ENCODE data around the gene SMIM41. TPM values are rescaled to one million over a fixed set of nuclear protein-coding genes. Genes with fewer than 3 reads are reported as not detected.

Gene SMIM41
- total RNA-seq, 1 donor from 2014 or later: not detected

DNA sequence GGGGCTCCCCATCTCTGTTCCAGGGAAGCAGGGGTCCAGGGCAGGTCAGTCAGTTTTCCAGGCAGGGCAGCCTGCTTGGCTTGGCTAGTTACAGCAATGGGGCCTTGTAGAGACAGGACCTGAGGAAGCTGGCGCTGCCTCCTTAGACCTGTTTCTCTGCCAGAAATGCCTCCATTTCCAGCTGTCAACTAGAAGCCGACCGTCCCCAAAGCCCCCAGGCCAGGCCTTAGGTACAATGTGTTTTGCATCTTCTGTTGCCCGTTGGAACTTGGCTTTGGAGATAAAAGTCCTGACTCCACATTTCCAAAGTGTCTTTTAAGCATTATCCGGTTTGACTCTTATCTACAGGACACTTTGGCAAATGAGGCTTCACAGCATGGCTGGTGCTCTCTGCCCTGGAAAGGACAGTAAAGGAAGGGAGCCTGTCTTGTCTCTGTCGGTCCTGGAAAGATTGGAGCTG, 69.7 kb downstream of the SMIM41 start:
- H3K27ac Mint-ChIP-seq: no peak overlapping the region
- H3K36me3 Mint-ChIP-seq (ENCODE audit: insufficient read depth): no peaks in the 10 kb centered on the region
- peaks cover 5% of the 10 kb centered on the region for H3K4me1 Mint-ChIP-seq (ENCODE audit: low read depth)
- H3K4me3 Mint-ChIP-seq (ENCODE audit: low read depth): no peak overlapping the region
- H3K27me3 Mint-ChIP-seq: peaks cover 21% of the 10 kb centered on the region
- TF ChIP-seq, protein P1, sequence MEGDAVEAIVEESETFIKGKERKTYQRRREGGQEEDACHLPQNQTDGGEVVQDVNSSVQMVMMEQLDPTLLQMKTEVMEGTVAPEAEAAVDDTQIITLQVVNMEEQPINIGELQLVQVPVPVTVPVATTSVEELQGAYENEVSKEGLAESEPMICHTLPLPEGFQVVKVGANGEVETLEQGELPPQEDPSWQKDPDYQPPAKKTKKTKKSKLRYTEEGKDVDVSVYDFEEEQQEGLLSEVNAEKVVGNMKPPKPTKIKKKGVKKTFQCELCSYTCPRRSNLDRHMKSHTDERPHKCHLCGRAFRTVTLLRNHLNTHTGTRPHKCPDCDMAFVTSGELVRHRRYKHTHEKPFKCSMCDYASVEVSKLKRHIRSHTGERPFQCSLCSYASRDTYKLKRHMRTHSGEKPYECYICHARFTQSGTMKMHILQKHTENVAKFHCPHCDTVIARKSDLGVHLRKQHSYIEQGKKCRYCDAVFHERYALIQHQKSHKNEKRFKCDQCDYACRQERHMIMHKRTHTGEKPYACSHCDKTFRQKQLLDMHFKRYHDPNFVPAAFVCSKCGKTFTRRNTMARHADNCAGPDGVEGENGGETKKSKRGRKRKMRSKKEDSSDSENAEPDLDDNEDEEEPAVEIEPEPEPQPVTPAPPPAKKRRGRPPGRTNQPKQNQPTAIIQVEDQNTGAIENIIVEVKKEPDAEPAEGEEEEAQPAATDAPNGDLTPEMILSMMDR (IDR thresholded peaks at IDR 0.05; ENCODE audit: unreplicated experiment): no peak
- no peaks in the 10 kb centered on the region for H3K9me3 Mint-ChIP-seq (ENCODE audit: low read depth)
- no peak for DNase-seq (ENCODE audit: low spot score, unreplicated experiment)

DNA sequence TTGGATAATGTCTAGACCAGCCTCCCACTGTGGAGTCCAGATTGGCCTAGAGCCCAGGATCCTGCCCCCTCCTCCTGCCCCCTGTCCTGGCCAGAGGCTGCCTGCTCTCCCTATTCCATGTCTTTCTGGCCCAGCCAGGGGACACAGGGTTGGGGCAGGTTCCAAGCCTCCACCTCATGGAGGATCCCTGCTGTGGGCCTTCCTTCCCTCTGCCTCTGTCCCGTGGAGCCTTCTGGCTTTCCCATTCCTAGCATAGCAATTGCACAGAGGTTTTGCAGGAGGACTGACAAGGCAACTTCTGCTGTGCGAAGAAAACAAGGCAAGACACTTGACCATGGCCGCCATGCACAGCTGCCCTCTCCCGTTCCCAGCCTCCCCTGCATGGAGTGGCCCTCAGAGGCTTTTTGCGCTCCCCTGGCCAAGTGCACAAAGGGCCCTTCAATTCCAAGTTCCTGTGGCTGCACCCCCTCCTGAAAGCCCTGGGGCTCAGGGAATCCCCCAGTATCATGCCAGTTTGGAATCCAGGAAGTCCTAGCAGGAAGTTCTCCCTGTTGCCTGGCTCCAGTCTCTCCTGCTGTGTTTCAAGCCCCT, 70.2 kb downstream of the SMIM41 start:
- no peak overlapping the region for H3K27ac Mint-ChIP-seq
- TF ChIP-seq, protein P1 (IDR thresholded peaks at IDR 0.05; ENCODE audit: unreplicated experiment): no peak
- H3K9me3 Mint-ChIP-seq (ENCODE audit: low read depth): no peaks in the 10 kb centered on the region
- no peak for DNase-seq (ENCODE audit: low spot score, unreplicated experiment)
- no peaks in the 10 kb centered on the region for H3K36me3 Mint-ChIP-seq (ENCODE audit: insufficient read depth)
- peaks cover 21% of the 10 kb centered on the region for H3K27me3 Mint-ChIP-seq
- no peak overlapping the region for H3K4me3 Mint-ChIP-seq (ENCODE audit: low read depth)
- H3K4me1 Mint-ChIP-seq (ENCODE audit: low read depth): peaks cover 5% of the 10 kb centered on the region

DNA sequence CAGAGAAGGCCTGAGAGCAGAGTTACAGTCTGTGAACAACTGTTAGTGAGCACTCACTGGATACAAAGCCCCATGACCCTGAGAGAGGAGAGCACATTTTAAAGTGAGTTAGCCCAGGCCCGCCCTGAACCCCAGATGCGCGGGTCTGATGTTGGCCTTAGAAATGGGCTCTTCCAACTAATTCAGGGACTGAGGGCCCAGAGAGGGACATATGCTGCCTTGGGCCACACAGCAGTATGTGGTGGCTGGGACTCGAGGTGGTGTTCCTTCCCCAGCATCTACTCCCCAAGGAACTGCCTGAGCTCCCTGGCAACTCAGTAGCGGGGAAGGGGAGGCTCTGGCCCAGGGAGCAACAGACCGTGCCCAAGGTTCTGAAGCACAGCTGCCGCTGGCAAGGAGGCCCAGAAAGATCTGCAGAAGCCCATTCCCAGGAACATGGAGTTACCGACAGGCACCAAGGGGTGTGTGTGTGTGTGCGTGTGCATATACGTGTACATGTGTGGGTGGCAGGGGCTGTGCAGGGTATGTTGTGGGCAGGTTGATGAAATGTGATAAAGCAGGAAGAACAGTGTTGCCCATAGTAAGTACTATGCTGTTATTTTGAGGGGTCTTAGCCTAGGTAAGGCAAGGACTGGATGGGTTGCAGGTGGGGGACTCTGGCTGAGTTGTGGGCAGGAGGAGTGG, 71.8 kb downstream of the SMIM41 start:
- Mint-ChIP-seq H3K36me3 (ENCODE audit: insufficient read depth) (no peaks in the 10 kb centered on the region), H3K4me3 (ENCODE audit: low read depth) (no peak overlapping the region)
- TF ChIP-seq, protein P1 (IDR thresholded peaks at IDR 0.05; ENCODE audit: unreplicated experiment): no peak

DNA sequence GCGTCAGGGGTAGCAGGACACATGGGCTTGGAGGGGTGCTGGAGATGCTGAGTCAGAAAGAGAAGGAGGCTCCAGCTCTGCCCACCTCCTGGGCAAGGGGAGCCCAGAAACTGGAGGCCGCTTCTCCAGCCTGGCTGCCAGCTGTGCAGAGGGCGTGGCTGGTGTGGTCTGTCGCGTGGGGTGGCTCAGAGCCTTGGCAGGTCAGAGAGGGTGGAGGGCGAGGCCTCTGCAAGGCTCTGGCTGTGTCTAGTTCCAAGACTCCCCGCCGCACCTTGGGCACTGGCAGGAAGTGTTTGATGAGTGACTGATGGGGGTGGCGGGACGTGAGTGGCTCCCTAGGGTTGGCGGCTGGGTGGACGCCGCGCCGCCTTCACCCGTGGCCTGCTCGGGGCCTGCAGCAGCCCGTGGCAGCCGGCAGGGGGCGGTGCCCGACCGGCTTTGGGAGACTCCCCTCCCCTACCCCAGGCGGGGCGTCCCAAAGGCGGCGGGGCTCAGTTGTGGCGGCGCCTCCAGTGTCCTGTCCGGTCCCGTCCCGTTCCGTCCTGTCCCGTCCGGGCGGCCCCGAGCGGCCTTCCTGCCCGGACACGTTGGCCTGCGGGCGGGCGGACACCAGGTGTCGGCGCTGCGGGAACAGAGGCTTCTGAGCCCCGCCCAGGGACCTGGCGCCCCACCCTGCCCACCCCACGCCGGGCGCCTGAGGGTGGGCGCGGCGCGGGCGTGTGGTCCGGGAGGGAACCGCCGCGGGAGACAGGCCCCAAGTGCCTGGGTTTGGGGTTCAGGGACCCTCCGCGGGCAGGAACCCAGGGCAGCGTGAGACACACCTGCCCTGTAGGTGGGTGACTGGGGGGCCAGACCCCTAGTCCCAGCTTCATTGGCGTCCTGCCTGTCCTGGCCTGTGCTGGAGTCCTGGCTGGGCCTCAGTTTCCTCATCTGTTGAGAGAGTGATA, 72.6 kb downstream of the SMIM41 start:
- Mint-ChIP-seq H3K4me3 (ENCODE audit: low read depth) (no peak overlapping the region), H3K36me3 (ENCODE audit: insufficient read depth) (no peaks in the 10 kb centered on the region), H3K4me1 (ENCODE audit: low read depth) (peaks cover 4% of the 10 kb centered on the region), H3K9me3 (ENCODE audit: low read depth) (no peaks in the 10 kb centered on the region), H3K27ac (no peak overlapping the region), H3K27me3 (peaks cover 18% of the 10 kb centered on the region)
- TF ChIP-seq, protein P1 (IDR thresholded peaks at IDR 0.05; ENCODE audit: unreplicated experiment): peak; percentile 92
- DNase-seq (ENCODE audit: low spot score, unreplicated experiment): peak; percentile 68

More for the DNA sequence above, 71.8 kb downstream of the SMIM41 start:
- Mint-ChIP-seq H3K4me1 (ENCODE audit: low read depth) (peaks cover 4% of the 10 kb centered on the region), H3K9me3 (ENCODE audit: low read depth) (no peaks in the 10 kb centered on the region), H3K27me3 (peaks cover 18% of the 10 kb centered on the region), H3K27ac (no peak overlapping the region)
- DNase-seq (ENCODE audit: low spot score, unreplicated experiment): no peak

DNA sequence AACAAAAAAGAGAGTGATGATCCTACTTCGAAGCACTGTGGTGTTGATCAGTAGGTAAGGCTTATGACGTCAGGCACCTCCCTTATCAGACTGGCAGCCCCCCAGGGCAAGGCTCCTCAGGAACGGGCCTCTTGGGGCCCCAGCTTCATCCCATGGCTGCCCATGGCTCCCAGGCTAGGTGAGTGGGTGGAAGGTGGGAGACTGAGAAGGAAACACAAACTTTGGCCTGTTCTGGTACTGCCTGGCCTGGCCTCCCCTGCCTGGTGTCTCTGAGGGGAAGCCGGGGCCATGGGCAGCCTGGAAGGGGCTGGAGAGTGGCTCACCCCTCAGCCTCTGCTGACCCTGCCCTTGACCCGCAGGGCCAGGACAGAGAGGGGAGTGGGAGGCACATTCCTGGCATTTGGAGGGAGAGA, 73.4 kb downstream of the SMIM41 start:
- TF ChIP-seq, protein P1 (IDR thresholded peaks at IDR 0.05; ENCODE audit: unreplicated experiment): no peak
- peaks cover 4% of the 10 kb centered on the region for H3K4me1 Mint-ChIP-seq (ENCODE audit: low read depth)
- H3K4me3 Mint-ChIP-seq (ENCODE audit: low read depth): no peak overlapping the region
- H3K36me3 Mint-ChIP-seq (ENCODE audit: insufficient read depth): no peaks in the 10 kb centered on the region
- no peak for DNase-seq (ENCODE audit: low spot score, unreplicated experiment)
- no peaks in the 10 kb centered on the region for H3K9me3 Mint-ChIP-seq (ENCODE audit: low read depth)
- H3K27ac Mint-ChIP-seq: no peak overlapping the region
- peaks cover 18% of the 10 kb centered on the region for H3K27me3 Mint-ChIP-seq

All from progenitor cell of endocrine pancreas (in vitro differentiated cells).